ENCODE measurements around the gene SLC9A5. TPM values are rescaled to one million over a fixed set of nuclear protein-coding genes. Genes with fewer than 3 reads are reported as not detected.
A peak's percentile ranks its signal among the peaks of the same experiment; 100 is the strongest.

Gene SLC9A5
- total and polyA plus RNA-seq, 2 donors (not counting 3 experiments of a cell fraction or from before 2014, with no cell fraction given): 2.7 to 2.8 TPM

DNA sequence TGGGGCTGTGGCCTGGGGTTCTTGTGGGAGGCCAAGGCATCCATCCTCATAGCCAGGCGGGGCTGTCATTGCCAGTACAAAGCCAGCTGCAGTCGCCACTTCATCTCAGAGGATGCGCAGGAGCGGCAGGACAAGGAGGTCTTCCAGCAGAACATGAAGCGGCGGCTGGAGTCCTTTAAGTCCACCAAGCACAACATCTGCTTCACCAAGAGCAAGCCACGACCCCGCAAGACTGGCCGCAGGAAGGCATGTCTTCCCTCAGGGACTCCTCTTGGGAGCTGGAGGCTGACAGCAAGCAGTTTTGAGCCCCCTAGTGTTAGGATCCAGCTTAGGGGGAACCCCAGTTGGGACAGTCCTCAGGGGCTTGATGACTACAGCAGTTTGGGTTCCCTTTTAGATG, 15.5 kb downstream of the SLC9A5 start:
- no peaks in the 10 kb centered on the region for H4K20me1 ChIP-seq (replicated peaks; ENCODE audit: control insufficient read depth, extremely low read depth, insufficient read depth, low read length)
- DNase-seq (ENCODE audit: low read depth, low spot score) (no peak), FAIRE-seq (no peak)
- intact Hi-C loops (cut with micrococcal nuclease): no loop called here
- H3K27ac ChIP-seq (ENCODE audit: insufficient read depth, low read depth, low read length): no peak overlapping the region
- H3K9me1 ChIP-seq (replicated peaks; ENCODE audit: control insufficient read depth, extremely low read depth, insufficient read depth, low read length): no peaks in the 10 kb centered on the region
- no peaks in the 10 kb centered on the region for H3K9me3 ChIP-seq (replicated peaks; ENCODE audit: control insufficient read depth, insufficient read depth, low read length)
- H3K4me2 ChIP-seq (ENCODE audit: insufficient read depth, low read length): no peak overlapping the region
- no peak overlapping the region for H3K9ac ChIP-seq (replicated peaks; ENCODE audit: extremely low read depth, insufficient read depth, low read length)
- H3K36me3 ChIP-seq (ENCODE audit: control insufficient read depth in 2 of 2, extremely low read depth in 1 of 2, insufficient read depth in 2 of 2, low read length in 2 of 2): no peaks in the 10 kb centered on the region
- peaks cover 16% of the 10 kb centered on the region for H3K4me1 ChIP-seq (ENCODE audit: control insufficient read depth, extremely low read depth, insufficient read depth, low read length)
- no peaks in the 10 kb centered on the region for H3K79me2 ChIP-seq (ENCODE audit: control insufficient read depth, insufficient read depth, low read length)
- H3K27me3 ChIP-seq (ENCODE audit: control insufficient read depth in 2 of 2, insufficient read depth in 2 of 2, low read length in 2 of 2): no peaks in the 10 kb centered on the region
- H2AFZ ChIP-seq (ENCODE audit: low read depth, low read length): no peak overlapping the region
- no TSS peak for BruUV-seq (replicated peaks)
- TF ChIP-seq, protein P1, sequence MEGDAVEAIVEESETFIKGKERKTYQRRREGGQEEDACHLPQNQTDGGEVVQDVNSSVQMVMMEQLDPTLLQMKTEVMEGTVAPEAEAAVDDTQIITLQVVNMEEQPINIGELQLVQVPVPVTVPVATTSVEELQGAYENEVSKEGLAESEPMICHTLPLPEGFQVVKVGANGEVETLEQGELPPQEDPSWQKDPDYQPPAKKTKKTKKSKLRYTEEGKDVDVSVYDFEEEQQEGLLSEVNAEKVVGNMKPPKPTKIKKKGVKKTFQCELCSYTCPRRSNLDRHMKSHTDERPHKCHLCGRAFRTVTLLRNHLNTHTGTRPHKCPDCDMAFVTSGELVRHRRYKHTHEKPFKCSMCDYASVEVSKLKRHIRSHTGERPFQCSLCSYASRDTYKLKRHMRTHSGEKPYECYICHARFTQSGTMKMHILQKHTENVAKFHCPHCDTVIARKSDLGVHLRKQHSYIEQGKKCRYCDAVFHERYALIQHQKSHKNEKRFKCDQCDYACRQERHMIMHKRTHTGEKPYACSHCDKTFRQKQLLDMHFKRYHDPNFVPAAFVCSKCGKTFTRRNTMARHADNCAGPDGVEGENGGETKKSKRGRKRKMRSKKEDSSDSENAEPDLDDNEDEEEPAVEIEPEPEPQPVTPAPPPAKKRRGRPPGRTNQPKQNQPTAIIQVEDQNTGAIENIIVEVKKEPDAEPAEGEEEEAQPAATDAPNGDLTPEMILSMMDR (IDR thresholded peaks at IDR 0.05; ENCODE audit: extremely low read depth in 1 of 2, insufficient read depth in 1 of 2, low read depth in 1 of 2, low read length in 2 of 2): peak in 1 of 2 donors; percentile 27
- TF ChIP-seq GATA2 (IDR thresholded peaks at IDR 0.05; ENCODE audit: insufficient read depth, insufficient read length, low read depth, low read length) (no peak), EZH2 (IDR thresholded peaks at IDR 0.05; ENCODE audit: borderline replicate concordance, low read depth, low read length, severe bottlenecking) (no peak), POLR2A (IDR thresholded peaks at IDR 0.05; ENCODE audit: low read depth, low read length) (no peak)
- TF ChIP-seq, protein P2, sequence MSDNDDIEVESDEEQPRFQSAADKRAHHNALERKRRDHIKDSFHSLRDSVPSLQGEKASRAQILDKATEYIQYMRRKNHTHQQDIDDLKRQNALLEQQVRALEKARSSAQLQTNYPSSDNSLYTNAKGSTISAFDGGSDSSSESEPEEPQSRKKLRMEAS (IDR thresholded peaks at IDR 0.05; ENCODE audit: insufficient read depth, insufficient read length): no peak
- dilution Hi-C loops (cut with MboI; ENCODE audit: extremely low pct_ligation_motif_present, low sequenced_read_pairs): no loop called here
- ChIA-PET CTCF (interaction anchor here (1.0 to 2.6 kb wide), 6 partner anchors 14 to 164 kb away, joined by 3 to 10 read pairs (median 4); no protein-coding TSS in a partner anchor), POLR2A (no interaction called here)
- H3K4me3 ChIP-seq (replicated peaks in 1 of 3; ENCODE audit: insufficient read depth in 1 of 3, low read depth in 1 of 3, low read length in 3 of 3): no peak overlapping the region

DNA sequence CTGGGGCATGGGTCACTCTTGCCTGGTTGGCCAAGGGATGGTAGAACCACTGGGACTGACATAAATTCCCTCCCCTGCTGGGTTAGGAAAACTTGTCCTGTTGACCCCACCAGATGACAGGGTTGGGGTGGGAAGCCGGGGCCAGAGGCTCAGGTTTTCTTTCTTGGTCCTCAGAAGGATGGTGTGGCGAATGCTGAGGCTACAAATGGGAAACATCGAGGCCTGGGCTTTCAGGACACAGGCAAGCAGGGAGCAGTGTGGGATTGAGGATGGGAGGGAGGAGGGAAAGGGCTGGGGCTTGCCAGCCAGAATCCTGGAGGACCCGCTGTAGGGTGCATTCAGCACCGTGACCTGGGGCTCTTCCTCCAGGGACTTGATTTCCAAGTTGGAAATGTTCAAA, 16.1 kb downstream of the SLC9A5 start:
- TF ChIP-seq MYC (IDR thresholded peaks at IDR 0.05; ENCODE audit: low read depth, low read length): no peak
- no peak for TF ChIP-seq FOS (IDR thresholded peaks at IDR 0.05; ENCODE audit: borderline replicate concordance, insufficient read depth, low read length)
- TF ChIP-seq GATA2 (IDR thresholded peaks at IDR 0.05; ENCODE audit: insufficient read depth, insufficient read length, low read depth, low read length): no peak
- TF ChIP-seq, protein P2 (IDR thresholded peaks at IDR 0.05; ENCODE audit: insufficient read depth, insufficient read length): no peak
- TF ChIP-seq, protein P1 (IDR thresholded peaks at IDR 0.05; ENCODE audit: extremely low read depth in 1 of 2, insufficient read depth in 1 of 2, low read depth in 1 of 2, low read length in 2 of 2): no peak
- TF ChIP-seq POLR2A (IDR thresholded peaks at IDR 0.05; ENCODE audit: low read depth, low read length): no peak
- no peaks in the 10 kb centered on the region for H3K27me3 ChIP-seq (ENCODE audit: control insufficient read depth in 2 of 2, insufficient read depth in 2 of 2, low read length in 2 of 2)
- dilution Hi-C loops (cut with MboI; ENCODE audit: extremely low pct_ligation_motif_present, low sequenced_read_pairs): no loop called here
- H3K9me3 ChIP-seq (replicated peaks; ENCODE audit: control insufficient read depth, insufficient read depth, low read length): no peaks in the 10 kb centered on the region
- H3K4me1 ChIP-seq (ENCODE audit: control insufficient read depth, extremely low read depth, insufficient read depth, low read length): peaks cover 22% of the 10 kb centered on the region
- H3K9me1 ChIP-seq (replicated peaks; ENCODE audit: control insufficient read depth, extremely low read depth, insufficient read depth, low read length): no peaks in the 10 kb centered on the region
- no peak overlapping the region for H3K4me2 ChIP-seq (ENCODE audit: insufficient read depth, low read length)
- CTCF ChIA-PET: interaction anchor here (0.6 to 2.6 kb wide), 6 partner anchors 13 to 601 kb away, joined by 3 to 10 read pairs (median 4); no protein-coding TSS in a partner anchor
- intact Hi-C loops (cut with micrococcal nuclease): no loop called here
- H2AFZ ChIP-seq (ENCODE audit: low read depth, low read length): no peak overlapping the region
- no peaks in the 10 kb centered on the region for H4K20me1 ChIP-seq (replicated peaks; ENCODE audit: control insufficient read depth, extremely low read depth, insufficient read depth, low read length)
- no peak overlapping the region for H3K4me3 ChIP-seq (replicated peaks in 1 of 3; ENCODE audit: insufficient read depth in 1 of 3, low read depth in 1 of 3, low read length in 3 of 3)
- FAIRE-seq (no peak), DNase-seq (ENCODE audit: low read depth, low spot score) (no peak)
- no peak overlapping the region for H3K9ac ChIP-seq (replicated peaks; ENCODE audit: extremely low read depth, insufficient read depth, low read length)
- H3K36me3 ChIP-seq (ENCODE audit: control insufficient read depth in 2 of 2, extremely low read depth in 1 of 2, insufficient read depth in 2 of 2, low read length in 2 of 2): no peaks in the 10 kb centered on the region
- H3K27ac ChIP-seq (ENCODE audit: insufficient read depth, low read depth, low read length): no peak overlapping the region
- POLR2A ChIA-PET: no interaction called here
- H3K79me2 ChIP-seq (ENCODE audit: control insufficient read depth, insufficient read depth, low read length): no peaks in the 10 kb centered on the region
- BruUV-seq (replicated peaks): no TSS peak

Measured in endothelial cell of umbilical vein (primary cell).